GM23248 (cell line): ENCODE results near the gene SLC38A2.

ENCODE experiments used
- EZH2 ChIP-seq: fragments of 200-600 bp; sonication (generic); IDR thresholded peaks from 2 replicates; pipeline ENCODE4 v1.6.1; 2018; ENCODE audit warnings: antibody characterized with exemption, mild to moderate bottlenecking; ENCODE audit not compliant: insufficient read depth, poor library complexity, severe bottlenecking
- EZH2phosphoT487 ChIP-seq: fragments of 200-600 bp; sonication (generic); IDR thresholded peaks from 2 replicates; pipeline ENCODE4 v1.6.1; 2018; ENCODE audit warnings: antibody characterized with exemption, moderate library complexity, mild to moderate bottlenecking, low read depth; ENCODE audit not compliant: insufficient read depth

DNA sequence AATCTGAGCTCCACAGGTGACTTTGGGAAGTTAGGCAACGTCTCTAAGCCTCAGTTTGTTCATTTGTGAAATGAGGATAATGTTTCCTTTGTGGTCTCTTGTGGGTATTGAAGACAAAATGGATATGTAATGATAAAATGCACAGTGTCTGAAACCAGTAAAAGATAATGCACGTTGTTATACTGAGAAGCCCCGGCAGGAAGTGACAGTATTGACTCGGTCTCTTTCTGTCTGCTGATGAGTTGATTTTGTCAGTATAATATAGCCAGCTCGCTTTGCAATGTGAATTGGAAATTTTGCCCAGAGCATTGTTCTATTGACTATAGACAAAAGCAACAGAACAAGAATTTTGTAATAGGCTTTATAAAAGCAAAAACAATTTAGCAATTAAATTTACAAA is 54.5 kb downstream of the SLC38A2 start:
- no peak for TF ChIP-seq EZH2
- no peak for TF ChIP-seq EZH2phosphoT487
